WERI-Rb-1 (cell line): ENCODE measurements around the gene WFDC1.

ENCODE experiments used
- DNase-seq: peaks from one replicate; pipeline ENCODE4 v3.0.0-alpha.2; 2020
- H3K27ac ChIP-seq: fragments of 250-450 bp; sonication (Bioruptor Pico); 2 replicates; pipeline ENCODE4 v1.5.1; 2020; ENCODE audit warnings: mild to moderate bottlenecking, moderate library complexity
- H3K27me3 ChIP-seq: fragments of 250-450 bp; sonication (Bioruptor Pico); 2 replicates; pipeline ENCODE4 v1.5.1; 2021; ENCODE audit warnings: mild to moderate bottlenecking, low read depth, moderate library complexity; ENCODE audit not compliant: insufficient read depth, severe bottlenecking
- H3K36me3 ChIP-seq: fragments of 250-450 bp; sonication (Bioruptor Pico); 2 replicates; pipeline ENCODE4 v1.5.1; 2020; ENCODE audit warnings: mild to moderate bottlenecking, moderate library complexity
- H3K4me3 ChIP-seq: 2 replicates; pipeline ENCODE4 v1.5.1; 2011; ENCODE audit warnings: low read depth, mild to moderate bottlenecking, control low read depth, low read length
- H3K9me3 ChIP-seq: fragments of 250-450 bp; sonication (Bioruptor Pico); 2 replicates; pipeline ENCODE4 v1.5.1; 2021; ENCODE audit warnings: mild to moderate bottlenecking, moderate library complexity; ENCODE audit not compliant: severe bottlenecking
- CTCF ChIP-seq: IDR thresholded peaks from 2 replicates; pipeline ENCODE4 v1.5.1; 2011; ENCODE audit warnings: low read depth, mild to moderate bottlenecking, control low read depth, inconsistent platforms, low read length

WFDC1 gene

GRCh38 chr16:84295203-84295860, 654 bp downstream of the WFDC1 start:
- TF ChIP-seq CTCF, result no peak
- H3K4me3 ChIP-seq, result no peak overlapping the region
- no peaks in the 10 kb centered on the region for H3K9me3 ChIP-seq
- H3K27me3 ChIP-seq, result no peaks in the 10 kb centered on the region
- no peak overlapping the region for H3K27ac ChIP-seq
- no peaks in the 10 kb centered on the region for H3K36me3 ChIP-seq
- no peak for DNase-seq

- Histone ChIP-seq H3K27me3 (no peaks in the 10 kb centered on the region), H3K9me3 (no peaks in the 10 kb centered on the region), H3K36me3 (no peaks in the 10 kb centered on the region), H3K27ac (no peak overlapping the region), H3K4me3 (no peak overlapping the region)
- no peak for DNase-seq
- no peak for TF ChIP-seq CTCF
These were observed 3.8 kb downstream of the WFDC1 start for GRCh38 chr16:84298376-84298899.

- Histone ChIP-seq H3K27me3 (no peaks in the 10 kb centered on the region), H3K36me3 (no peaks in the 10 kb centered on the region), H3K4me3 (no peak overlapping the region), H3K27ac (no peak overlapping the region), H3K9me3 (no peaks in the 10 kb centered on the region)
- TF ChIP-seq CTCF, result no peak
- DNase-seq, result no peak
These were observed 5.2 kb downstream of the WFDC1 start for GRCh38 chr16:84299734-84300440.

GRCh38 chr16:84302111-84302954, 7.7 kb downstream of the WFDC1 start:
- no peak for DNase-seq
- no peaks in the 10 kb centered on the region for H3K9me3 ChIP-seq
- no peak overlapping the region for H3K4me3 ChIP-seq
- H3K27me3 ChIP-seq, result no peaks in the 10 kb centered on the region
- TF ChIP-seq CTCF, result no peak
- H3K36me3 ChIP-seq, result no peaks in the 10 kb centered on the region
- H3K27ac ChIP-seq, result no peak overlapping the region

- no peak for DNase-seq
- no peak overlapping the region for H3K4me3 ChIP-seq
- TF ChIP-seq CTCF, result no peak
- no peaks in the 10 kb centered on the region for H3K27me3 ChIP-seq
- no peaks in the 10 kb centered on the region for H3K36me3 ChIP-seq
- H3K9me3 ChIP-seq, result no peaks in the 10 kb centered on the region
- H3K27ac ChIP-seq, result no peak overlapping the region
These were observed 8.3 kb downstream of the WFDC1 start for GRCh38 chr16:84303023-84303422.
